CD4-positive, alpha-beta T cell treated with Interleukin-17A for 4 hours (primary cell): ENCODE measurements around the gene HELZ.
"Not testable (repeated sequence)": the region's sequence is repeated elsewhere in the genome, so short reads cannot be mapped to it uniquely, and the experiment has no call there.

ENCODE experiments used
- DNase-seq: peaks from one replicate; pipeline ENCODE4 v3.0.0-alpha.2; 2020; ENCODE audit warnings: mixed read lengths

HELZ gene

GRCh38 chr17:67183531-67183930 lies 61.5 kb downstream of the HELZ start:
- DNase-seq = no peak

- DNase-seq = no peak
These were observed 63.2 kb downstream of the HELZ start for GRCh38 chr17:67181825-67182224.

GRCh38 chr17:67180275-67180674 lies 64.7 kb downstream of the HELZ start:
- DNase-seq = no peak

DNA sequence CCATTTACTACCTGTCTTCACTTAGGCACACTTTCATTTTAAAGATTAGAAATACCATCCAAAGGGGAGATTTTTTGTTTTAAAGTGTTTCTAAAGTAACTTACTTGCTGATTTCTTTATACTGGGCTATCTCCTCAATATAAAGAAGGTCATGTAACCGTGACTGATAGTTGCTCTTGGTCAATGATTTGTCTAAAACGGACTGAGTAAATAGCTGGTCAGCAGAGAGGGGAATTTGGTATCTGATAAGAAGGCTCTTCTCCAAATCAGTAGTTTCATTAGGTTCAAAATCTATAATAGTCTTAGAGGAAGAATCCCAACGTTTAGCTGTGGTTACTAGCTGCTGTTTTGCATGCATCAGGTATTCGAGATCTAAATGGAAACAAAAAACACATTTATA lies 66.4 kb downstream of the HELZ start:
- DNase-seq = no peak

DNA sequence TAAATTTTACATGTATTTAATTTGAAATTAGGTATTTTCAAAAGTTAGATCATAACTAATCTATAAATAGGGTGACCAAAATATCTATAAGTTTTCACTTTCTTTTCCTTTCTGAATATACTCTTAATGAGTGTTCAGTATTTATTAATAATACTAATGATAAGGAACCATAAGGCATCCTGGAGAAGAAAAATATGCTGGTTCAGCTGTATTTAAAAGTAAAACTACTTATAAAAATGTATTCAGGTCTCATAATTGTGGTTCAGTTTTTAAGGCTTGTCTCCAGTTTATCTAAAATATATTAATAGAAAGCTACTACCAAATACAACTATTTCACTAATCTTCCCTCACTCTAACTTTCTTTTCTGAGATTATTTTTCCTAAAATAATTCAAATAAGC lies 67.3 kb downstream of the HELZ start:
- DNase-seq = no peak

GRCh38 chr17:67174190-67174589 lies 70.8 kb downstream of the HELZ start:
- DNase-seq = no peak

DNA sequence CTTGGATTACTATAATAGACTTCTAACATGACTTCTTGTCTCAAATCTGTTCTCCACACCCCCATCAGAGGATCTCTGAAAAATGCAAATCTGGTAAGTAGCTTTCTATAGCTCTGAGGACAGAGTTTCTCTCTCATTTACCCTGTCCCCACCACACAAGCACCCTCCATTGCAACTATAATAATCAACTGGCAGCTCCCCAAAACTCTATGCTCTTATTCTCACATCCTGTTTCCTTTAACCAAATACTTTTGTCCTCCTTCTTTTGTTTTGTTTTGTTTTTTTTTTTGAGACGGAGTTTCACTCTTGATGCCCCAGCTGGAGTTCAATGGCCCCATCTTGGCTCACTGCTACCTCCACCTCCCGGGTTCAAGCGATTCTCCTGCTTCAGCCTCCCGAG lies 73.4 kb downstream of the HELZ start:
- no peak for DNase-seq

- no peak for DNase-seq
These were observed 76.5 kb downstream of the HELZ start for GRCh38 chr17:67168496-67168895.

GRCh38 chr17:67165201-67165600 lies 79.8 kb downstream of the HELZ start:
- no peak for DNase-seq

GRCh38 chr17:67164302-67164701 lies 80.7 kb downstream of the HELZ start:
- no peak for DNase-seq

GRCh38 chr17:67162771-67163170 lies 82.2 kb downstream of the HELZ start:
- no peak for DNase-seq

DNA sequence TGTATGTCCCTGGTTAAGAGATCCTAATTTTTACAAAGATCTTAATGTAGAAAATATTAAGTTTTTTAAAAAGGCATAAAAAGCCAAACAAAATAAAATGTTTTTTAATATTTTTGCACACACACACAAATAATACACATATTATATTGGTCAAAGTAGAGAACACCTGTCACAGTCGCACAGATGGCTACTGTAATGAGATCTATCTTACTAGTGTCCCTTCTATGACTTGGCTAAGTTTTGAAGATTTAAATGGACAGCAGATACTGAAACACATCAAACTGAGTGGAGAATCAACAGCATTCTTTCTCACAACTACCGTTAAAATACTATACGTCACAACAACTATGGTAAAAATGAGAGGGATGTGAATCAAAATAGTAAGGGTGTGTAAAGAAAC lies 83.4 kb downstream of the HELZ start:
- DNase-seq = no peak

- DNase-seq = no peak
These were observed 84.2 kb downstream of the HELZ start for GRCh38 chr17:67160791-67161190.

DNA sequence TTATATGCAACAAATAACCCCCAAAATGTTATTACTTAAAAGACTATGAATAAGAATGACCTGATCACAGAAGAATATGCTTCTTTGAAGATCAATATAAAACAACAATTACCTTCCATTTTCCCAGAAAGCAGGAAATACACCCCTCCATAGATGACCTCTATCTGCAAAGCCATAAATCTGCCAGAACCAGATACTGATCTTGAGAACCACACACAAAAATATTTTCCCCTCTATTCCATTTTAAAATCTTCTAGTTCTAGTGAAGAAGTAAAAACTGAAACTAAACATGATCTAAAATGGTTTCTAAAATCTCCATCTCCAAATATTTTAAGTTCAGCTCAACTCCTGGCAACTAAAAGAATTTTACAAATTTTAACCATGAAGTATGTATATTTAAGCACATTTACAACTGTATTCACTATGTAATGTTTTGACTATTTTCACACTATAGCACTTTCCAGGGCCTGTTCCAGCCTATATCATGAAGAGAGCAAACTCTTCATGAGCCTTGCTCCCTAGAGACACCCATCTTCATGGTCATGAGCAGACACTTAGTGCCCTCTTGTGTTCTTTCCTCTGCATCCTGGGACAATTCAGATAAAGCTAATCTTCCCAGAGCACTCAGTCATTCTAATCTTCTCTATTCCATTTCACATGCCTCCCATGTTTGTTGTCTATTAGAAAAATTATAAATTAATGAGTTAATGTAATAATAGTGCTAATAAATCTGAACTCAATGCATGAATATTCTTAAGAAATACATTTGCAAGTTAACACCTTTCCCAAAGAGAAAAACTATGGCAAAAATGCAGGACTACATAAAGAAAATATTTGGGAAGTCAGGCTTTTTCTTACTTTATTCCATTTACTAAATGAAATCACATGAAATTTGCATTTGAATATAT lies 87.0 kb downstream of the HELZ start:
- DNase-seq = no peak

GRCh38 chr17:67156269-67157199 lies 88.5 kb downstream of the HELZ start:
- DNase-seq = no peak

- no peak for DNase-seq
These were observed 92.2 kb downstream of the HELZ start for GRCh38 chr17:67152824-67153223.

- no peak for DNase-seq
These were observed 93.3 kb downstream of the HELZ start for GRCh38 chr17:67151717-67152116.

DNA sequence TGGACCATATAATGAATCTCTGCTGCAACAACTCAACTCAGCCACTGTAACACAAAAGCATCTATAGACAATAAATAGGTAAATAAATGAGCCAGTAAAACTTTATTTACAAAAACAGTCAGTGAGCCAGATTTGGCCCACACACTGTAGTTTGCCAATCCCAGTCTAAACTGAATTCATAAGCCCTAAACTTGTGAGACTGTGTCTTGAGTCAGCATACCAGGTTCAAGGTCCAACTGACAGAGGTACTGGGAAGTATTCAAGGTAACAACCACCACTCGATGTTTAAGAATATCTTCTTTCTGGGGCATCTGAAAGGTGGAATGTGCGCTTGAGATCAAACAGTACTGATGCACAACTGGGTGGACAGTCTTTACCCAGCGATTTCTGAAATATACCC lies 94.2 kb downstream of the HELZ start:
- DNase-seq = no peak

GRCh38 chr17:67148352-67148751 lies 96.6 kb downstream of the HELZ start:
- no peak for DNase-seq

DNA sequence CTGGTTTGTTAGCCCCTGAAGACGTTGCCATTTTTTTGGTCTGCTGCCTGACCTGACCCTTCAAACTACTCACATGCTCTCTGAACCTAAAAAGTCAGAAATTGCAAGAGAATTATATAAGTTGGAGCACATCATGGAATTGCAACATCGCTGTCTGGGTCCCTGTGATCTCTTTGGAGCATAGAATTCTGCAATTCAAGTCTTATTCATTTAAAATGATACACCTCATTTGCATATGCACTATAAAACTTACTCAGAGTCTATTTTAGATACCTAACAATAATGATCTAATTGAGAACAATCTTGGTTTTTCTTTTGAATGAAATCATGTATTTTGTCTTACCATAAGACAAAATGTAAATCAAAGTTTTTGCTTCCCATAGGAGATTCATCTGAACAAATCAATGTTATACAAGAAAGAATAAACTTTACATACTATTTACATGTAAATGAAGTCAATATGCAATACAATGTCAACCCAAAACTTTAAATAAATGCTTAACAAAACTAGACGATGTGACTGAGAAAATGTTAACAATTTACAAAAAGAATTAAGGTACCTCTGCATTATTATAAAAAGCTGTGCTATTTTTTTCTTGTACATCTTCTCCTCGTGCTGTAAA lies 99.7 kb downstream of the HELZ start:
- no peak for DNase-seq

DNA sequence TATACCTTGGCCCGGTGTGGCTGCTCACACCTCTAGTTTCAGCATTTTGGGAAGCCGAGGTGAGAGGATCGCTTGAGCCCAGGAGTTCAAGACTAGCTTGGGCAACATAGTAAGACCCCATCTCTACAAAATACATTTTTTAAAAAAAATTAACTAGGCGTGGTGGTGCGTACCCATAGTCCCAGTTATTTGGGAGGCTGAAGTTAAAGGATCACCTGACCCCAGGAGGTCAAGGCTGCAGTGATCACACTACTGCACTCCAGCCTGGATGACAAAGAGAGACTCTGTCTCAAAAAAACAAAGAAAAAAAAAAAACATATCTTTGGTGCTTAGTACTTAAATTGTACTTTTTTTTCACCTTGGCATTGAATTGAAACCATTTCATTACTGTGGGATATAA lies 101.7 kb downstream of the HELZ start:
- DNase-seq = no peak

GRCh38 chr17:67142030-67142429 lies 103.0 kb downstream of the HELZ start:
- DNase-seq = not testable (repeated sequence)
